ENCODE results near the gene TMEM269. TPM values are rescaled to one million over a fixed set of nuclear protein-coding genes. Genes with fewer than 3 reads are reported as not detected.

The TMEM269 gene
- 0.21 and 0.67 TPM in 2 replicates for total RNA-seq
- long read RNA-seq, partial matches to known transcripts: 0 of 1 reads
- long read RNA-seq, other reads (novel, unspliced or antisense): 1 of 1 reads

DNA sequence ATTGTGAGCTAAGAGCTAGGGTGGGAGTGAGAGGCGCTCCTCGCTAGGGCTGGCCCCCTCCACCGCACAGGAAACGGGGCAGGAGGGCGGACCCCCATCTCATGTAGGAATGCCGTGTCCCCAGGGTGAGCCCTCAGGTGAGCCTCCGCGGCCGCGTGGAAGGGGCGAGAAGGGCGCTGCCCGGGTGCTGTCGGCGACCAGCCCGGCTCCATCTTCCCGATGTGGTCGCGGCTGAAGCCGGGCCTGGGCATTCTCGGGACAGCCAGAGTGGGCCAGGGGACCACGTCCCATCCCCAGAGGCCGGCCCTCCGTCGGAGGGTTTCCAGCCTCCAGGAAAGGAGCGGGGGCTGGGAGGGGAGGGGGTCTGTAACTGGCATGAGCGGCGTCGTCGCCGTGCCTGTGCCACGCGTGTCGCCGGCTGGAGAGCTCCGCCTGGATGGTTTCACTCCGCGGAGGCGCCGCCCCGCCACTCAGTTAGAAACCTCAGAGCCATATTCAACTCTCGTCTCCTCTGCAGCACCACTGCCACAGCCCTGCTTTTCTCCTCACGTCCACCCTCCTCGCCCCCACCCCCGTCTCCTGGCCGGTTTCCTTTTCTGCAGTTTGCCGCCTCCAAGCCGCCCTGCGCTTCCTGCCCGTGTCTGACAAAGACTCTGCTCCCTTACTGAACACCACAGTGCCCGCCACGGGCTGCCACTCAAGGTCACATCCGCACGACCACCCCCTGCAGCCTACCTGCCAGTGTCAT lies at the start of gene TMEM269:
Gene TMEM269, plus strand, starts transcription at position 46 of the 748 bp plus-strand sequence. CDS start 4,903 bp downstream, outside the sequence.
- Mint-ChIP-seq H3K4me3 (ENCODE audit: unreplicated experiment) (no peak within 1 kb of the TSS), H3K36me3 (ENCODE audit: unreplicated experiment) (peaks cover 7% of the 10 kb centered on the region), H3K27me3 (ENCODE audit: unreplicated experiment) (no peaks in the 10 kb centered on the region), H3K4me1 (ENCODE audit: unreplicated experiment) (no peaks in the 10 kb centered on the region), H3K27ac (ENCODE audit: unreplicated experiment) (no peak within 1 kb of the TSS), H3K9me3 (ENCODE audit: unreplicated experiment) (no peaks in the 10 kb centered on the region)
- peak; percentile 80 for DNase-seq (ENCODE audit: extremely low spot score, unreplicated experiment)
- no peak for TF ChIP-seq CTCF (IDR thresholded peaks at IDR 0.05)

GRCh38 chr1:42735056-42735455 lies 49.7 kb upstream of the TMEM269 start:
- H3K4me3 Mint-ChIP-seq (ENCODE audit: unreplicated experiment): no peak overlapping the region
- peak; percentile 81 for DNase-seq (ENCODE audit: extremely low spot score, unreplicated experiment)
- H3K27ac Mint-ChIP-seq (ENCODE audit: unreplicated experiment): no peak overlapping the region
- H3K27me3 Mint-ChIP-seq (ENCODE audit: unreplicated experiment): no peaks in the 10 kb centered on the region
- no peaks in the 10 kb centered on the region for H3K9me3 Mint-ChIP-seq (ENCODE audit: unreplicated experiment)
- TF ChIP-seq CTCF (IDR thresholded peaks at IDR 0.05): no peak
- peaks cover 1% of the 10 kb centered on the region for H3K4me1 Mint-ChIP-seq (ENCODE audit: unreplicated experiment)
- H3K36me3 Mint-ChIP-seq (ENCODE audit: unreplicated experiment): no peaks in the 10 kb centered on the region

- Mint-ChIP-seq H3K4me1 (ENCODE audit: unreplicated experiment) (peaks cover 1% of the 10 kb centered on the region), H3K9me3 (ENCODE audit: unreplicated experiment) (no peaks in the 10 kb centered on the region), H3K27me3 (ENCODE audit: unreplicated experiment) (no peaks in the 10 kb centered on the region), H3K4me3 (ENCODE audit: unreplicated experiment) (no peak overlapping the region), H3K36me3 (ENCODE audit: unreplicated experiment) (no peaks in the 10 kb centered on the region), H3K27ac (ENCODE audit: unreplicated experiment) (no peak overlapping the region)
- no peak for TF ChIP-seq CTCF (IDR thresholded peaks at IDR 0.05)
- DNase-seq (ENCODE audit: extremely low spot score, unreplicated experiment): peak; percentile 80
Observed at GRCh38 chr1:42735477-42736105, 49.2 kb upstream of the TMEM269 start.

- no peak for DNase-seq (ENCODE audit: extremely low spot score, unreplicated experiment)
- Mint-ChIP-seq H3K27ac (ENCODE audit: unreplicated experiment) (no peak overlapping the region), H3K4me1 (ENCODE audit: unreplicated experiment) (peaks cover 1% of the 10 kb centered on the region), H3K9me3 (ENCODE audit: unreplicated experiment) (no peaks in the 10 kb centered on the region), H3K27me3 (ENCODE audit: unreplicated experiment) (no peaks in the 10 kb centered on the region), H3K4me3 (ENCODE audit: unreplicated experiment) (no peak overlapping the region), H3K36me3 (ENCODE audit: unreplicated experiment) (no peaks in the 10 kb centered on the region)
- TF ChIP-seq CTCF (IDR thresholded peaks at IDR 0.05): peak; percentile 28
Observed at GRCh38 chr1:42736152-42736551, 48.6 kb upstream of the TMEM269 start.

DNA sequence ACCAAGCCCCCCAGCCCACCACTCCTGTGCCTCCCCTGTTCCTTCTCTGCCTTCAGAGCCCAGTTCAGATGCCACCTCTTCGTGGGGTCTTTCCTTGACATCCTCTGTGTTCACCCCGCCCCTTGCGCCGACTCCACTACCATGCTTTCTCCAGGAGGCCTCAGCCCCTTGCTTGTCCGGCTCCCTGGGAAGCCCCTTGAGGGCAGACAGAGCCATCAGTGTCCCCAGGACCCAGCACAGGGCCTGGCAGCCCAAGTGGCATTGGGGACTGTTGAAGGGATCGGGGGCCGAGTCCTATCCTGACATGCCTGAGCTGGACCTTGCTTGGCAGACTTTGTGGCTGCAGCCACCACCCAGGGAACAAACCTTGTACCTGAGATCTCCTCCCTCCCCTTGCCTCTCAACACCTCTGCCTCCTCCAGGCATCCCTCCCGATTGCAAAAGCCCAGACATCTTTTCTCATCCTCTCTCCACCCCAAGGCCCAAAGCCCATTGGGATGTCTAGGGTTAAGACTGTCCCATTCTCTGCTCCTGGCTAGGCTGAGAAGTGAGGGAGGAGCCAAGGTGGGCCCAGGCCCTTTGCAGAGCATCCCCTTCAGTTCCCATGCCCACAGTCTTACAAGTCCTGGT lies 48.1 kb upstream of the TMEM269 start:
- Mint-ChIP-seq H3K4me3 (ENCODE audit: unreplicated experiment) (no peak overlapping the region), H3K9me3 (ENCODE audit: unreplicated experiment) (no peaks in the 10 kb centered on the region)
- DNase-seq (ENCODE audit: extremely low spot score, unreplicated experiment): no peak

More for the DNA sequence above, 48.1 kb upstream of the TMEM269 start:
- no peak for TF ChIP-seq CTCF (IDR thresholded peaks at IDR 0.05)
- H3K27me3 Mint-ChIP-seq (ENCODE audit: unreplicated experiment): no peaks in the 10 kb centered on the region
- H3K36me3 Mint-ChIP-seq (ENCODE audit: unreplicated experiment): no peaks in the 10 kb centered on the region
- H3K4me1 Mint-ChIP-seq (ENCODE audit: unreplicated experiment): peaks cover 1% of the 10 kb centered on the region
- no peak overlapping the region for H3K27ac Mint-ChIP-seq (ENCODE audit: unreplicated experiment)

All from osteocyte (in vitro differentiated cells).